ENCODE data around the gene TOM1L2.

TOM1L2 gene

DNA sequence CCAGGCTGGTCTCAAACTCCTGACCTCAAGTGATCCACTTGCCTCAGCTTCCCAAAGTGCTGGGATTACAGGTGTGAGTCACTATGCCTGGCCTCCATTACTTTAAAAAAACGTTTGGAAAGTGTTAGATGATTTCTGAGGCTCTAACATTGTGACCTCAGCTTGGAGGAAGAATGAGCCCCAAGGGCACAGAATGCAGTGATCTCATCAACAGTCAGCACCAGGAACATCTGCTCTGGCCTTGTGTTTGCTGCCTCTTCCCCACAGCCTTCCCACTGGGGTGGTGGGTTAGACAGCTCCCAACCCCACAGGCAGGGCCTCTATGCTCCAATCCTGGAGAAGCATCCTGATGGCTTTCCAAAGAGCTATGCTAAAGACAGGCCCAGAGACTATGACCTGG lies 97.7 kb downstream of the TOM1L2 start:
- no peak overlapping the region for H3K4me3 ChIP-seq (ENCODE audit: low read depth, low read length)
- no peak for DNase-seq (ENCODE audit: low read depth)
- TF ChIP-seq, protein P1, sequence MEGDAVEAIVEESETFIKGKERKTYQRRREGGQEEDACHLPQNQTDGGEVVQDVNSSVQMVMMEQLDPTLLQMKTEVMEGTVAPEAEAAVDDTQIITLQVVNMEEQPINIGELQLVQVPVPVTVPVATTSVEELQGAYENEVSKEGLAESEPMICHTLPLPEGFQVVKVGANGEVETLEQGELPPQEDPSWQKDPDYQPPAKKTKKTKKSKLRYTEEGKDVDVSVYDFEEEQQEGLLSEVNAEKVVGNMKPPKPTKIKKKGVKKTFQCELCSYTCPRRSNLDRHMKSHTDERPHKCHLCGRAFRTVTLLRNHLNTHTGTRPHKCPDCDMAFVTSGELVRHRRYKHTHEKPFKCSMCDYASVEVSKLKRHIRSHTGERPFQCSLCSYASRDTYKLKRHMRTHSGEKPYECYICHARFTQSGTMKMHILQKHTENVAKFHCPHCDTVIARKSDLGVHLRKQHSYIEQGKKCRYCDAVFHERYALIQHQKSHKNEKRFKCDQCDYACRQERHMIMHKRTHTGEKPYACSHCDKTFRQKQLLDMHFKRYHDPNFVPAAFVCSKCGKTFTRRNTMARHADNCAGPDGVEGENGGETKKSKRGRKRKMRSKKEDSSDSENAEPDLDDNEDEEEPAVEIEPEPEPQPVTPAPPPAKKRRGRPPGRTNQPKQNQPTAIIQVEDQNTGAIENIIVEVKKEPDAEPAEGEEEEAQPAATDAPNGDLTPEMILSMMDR (IDR thresholded peaks at IDR 0.05; ENCODE audit: insufficient read depth, low read depth, low read length, missing control alignments): no peak

DNA sequence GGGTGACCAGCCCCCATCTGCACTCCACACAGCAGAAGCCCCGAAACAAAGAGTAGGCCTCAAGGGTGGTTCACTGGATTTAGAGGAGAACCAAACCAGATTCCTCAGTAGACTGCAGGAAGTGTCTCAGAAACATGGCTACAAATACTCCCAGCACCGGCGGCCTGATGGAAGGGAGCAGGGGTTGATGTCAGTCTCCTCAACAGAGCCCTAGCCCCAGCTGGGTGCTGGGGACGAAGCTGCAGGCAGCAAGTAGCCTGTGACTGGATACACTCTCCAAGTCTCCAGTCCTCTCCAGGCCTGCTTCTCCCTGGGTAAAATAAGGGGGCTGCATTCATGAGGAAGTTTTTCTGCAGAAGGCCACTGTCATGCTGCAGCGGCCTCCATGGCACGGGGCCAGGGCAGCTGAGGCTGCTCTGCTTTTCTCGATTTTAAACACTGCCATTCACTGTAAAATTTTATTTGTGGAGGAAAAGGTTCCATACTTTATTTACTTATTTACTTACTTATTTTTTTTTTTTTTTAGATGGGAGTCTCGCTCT lies 98.7 kb downstream of the TOM1L2 start:
- TF ChIP-seq, protein P1 (IDR thresholded peaks at IDR 0.05; ENCODE audit: insufficient read depth, low read depth, low read length, missing control alignments): no peak
- no peak overlapping the region for H3K4me3 ChIP-seq (ENCODE audit: low read depth, low read length)
- no peak for DNase-seq (ENCODE audit: low read depth)

DNA sequence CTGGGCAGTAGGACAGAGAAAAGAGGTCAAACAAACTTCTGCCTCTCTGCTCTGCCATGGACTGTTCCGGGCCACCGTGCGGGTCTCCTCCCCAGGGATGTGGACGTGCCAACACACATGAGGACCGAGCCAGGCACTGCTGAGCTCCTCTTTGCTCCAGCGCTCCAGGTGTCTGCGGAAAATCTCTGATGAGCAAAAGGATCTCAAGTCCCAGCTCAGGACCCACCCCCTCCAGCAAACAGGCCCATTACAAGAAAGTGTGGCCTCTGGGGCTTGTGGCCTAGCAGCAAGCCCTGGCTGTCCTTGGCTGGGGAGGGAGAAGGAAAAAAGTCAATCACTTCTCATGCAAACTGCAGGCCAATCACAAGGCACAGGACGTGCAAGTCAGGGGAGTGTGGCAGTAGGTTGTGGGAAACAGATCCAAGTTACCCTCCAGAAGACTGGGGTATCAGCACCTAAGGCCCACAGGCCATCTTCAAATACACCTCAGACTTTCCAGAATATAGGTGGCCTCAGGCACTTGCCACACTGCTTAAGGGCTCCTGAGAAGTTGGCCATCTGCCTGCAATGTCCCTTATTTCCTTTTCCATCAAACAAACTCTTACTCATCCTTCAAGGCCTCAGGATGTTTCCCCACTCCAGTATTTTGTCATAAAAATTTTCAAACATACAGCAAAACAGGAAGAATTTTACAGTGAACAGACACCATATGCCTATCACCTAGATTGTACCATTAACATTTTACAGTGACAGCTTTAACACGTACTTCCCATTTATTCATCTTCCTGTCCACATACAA lies 99.5 kb downstream of the TOM1L2 start:
- TF ChIP-seq, protein P1 (IDR thresholded peaks at IDR 0.05; ENCODE audit: insufficient read depth, low read depth, low read length, missing control alignments): no peak
- H3K4me3 ChIP-seq (ENCODE audit: low read depth, low read length): no peak overlapping the region
- no peak for DNase-seq (ENCODE audit: low read depth)

DNA sequence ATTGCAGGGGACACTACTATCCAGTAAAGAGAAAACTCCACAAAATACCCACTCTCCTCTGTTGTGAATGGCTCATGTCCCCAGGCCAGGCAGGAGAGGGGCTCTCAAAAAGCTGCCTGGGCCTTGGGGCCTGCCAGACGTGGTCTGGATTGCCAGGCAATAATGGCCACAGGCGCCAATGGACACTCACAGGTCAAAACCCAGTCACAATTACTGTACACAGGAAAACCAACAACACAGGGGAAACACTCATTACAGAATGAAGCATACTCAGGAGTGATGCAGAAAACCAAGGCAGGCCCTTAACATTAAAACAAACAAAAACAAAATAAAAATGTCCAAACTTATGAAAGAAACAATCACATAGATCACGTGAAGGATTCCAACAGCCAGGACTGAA lies 100.3 kb downstream of the TOM1L2 start:
- TF ChIP-seq, protein P1 (IDR thresholded peaks at IDR 0.05; ENCODE audit: insufficient read depth, low read depth, low read length, missing control alignments): no peak
- DNase-seq (ENCODE audit: low read depth): no peak
- no peak overlapping the region for H3K4me3 ChIP-seq (ENCODE audit: low read depth, low read length)

DNA sequence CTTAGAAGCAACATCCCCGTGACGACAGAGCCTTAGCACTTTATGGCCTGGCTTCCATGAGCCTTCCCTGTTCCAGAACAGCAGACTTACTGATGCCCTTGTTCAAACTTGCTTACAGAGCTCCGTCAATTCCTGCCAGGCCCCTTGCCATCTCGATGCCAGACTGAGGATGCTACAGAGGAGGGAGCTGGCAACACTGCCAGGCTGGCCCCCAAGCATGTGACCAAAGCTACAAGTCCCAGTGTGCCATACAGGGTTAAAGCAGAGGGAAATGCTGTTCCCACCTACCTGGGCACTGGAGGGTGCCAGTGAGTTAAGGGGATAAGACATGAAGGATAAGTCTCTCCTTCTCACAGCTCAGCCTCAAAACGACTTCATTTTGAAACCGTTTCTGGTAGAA lies 102.0 kb downstream of the TOM1L2 start:
- no peak overlapping the region for H3K4me3 ChIP-seq (ENCODE audit: low read depth, low read length)
- DNase-seq (ENCODE audit: low read depth): peak; percentile 26
- TF ChIP-seq, protein P1 (IDR thresholded peaks at IDR 0.05; ENCODE audit: insufficient read depth, low read depth, low read length, missing control alignments): peak; percentile 3

DNA sequence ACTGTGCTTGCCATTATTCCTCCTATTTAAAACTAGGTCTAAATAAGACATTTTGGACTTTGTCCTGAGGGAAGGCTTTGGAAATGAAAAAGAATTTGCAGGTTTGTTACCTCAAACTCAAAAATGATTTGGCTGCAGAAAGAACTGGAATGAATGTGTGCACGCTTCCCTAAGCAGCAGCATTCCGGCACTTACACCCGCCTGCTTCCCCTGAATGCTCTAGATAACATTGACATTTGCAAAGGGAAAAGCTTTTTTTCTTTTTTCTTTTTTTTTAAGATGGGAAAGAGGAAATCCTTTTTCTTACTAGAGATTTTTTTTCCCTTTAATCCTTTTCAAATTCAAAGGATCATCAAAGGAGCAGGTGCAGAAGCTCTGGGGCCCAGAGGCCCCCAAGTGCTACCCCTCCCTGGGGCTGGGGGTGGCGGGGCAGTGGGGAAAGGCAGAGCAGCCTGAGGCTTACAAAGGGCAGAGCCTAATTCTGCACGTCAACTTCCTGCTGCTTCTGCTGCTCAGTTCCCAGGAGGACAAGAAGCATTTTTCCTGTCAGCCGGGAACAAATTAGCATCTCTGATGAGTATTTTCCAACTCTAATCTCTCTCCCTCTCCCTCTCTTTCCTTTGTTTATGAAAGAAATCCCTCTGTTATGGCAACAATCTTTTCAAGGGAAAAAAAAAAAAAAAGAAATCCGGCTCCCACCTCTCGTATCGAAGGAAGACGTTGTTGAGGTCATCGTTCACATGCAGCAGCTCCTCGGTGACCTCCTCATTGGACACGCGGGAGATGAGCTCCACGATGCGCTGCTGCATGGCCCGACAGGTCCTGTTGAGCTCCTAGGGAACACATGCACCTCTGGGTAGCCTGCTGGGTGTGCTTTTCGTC lies 103.3 kb downstream of the TOM1L2 start:
- no peak for DNase-seq (ENCODE audit: low read depth)
- H3K4me3 ChIP-seq (ENCODE audit: low read depth, low read length): no peak overlapping the region
- TF ChIP-seq, protein P1 (IDR thresholded peaks at IDR 0.05; ENCODE audit: insufficient read depth, low read depth, low read length, missing control alignments): no peak
